Effector CD8-positive, alpha-beta T cell (primary cell): Measurements from ENCODE around the gene TMCC1.
"Not testable (repeated sequence)": the region's sequence is repeated elsewhere in the genome, so short reads cannot be mapped to it uniquely, and the experiment has no call there.

Source experiments
- DNase-seq: peaks from one replicate; lab custom pipeline; 2025; lab: John Stamatoyannopoulos, UW

Gene TMCC1

DNA sequence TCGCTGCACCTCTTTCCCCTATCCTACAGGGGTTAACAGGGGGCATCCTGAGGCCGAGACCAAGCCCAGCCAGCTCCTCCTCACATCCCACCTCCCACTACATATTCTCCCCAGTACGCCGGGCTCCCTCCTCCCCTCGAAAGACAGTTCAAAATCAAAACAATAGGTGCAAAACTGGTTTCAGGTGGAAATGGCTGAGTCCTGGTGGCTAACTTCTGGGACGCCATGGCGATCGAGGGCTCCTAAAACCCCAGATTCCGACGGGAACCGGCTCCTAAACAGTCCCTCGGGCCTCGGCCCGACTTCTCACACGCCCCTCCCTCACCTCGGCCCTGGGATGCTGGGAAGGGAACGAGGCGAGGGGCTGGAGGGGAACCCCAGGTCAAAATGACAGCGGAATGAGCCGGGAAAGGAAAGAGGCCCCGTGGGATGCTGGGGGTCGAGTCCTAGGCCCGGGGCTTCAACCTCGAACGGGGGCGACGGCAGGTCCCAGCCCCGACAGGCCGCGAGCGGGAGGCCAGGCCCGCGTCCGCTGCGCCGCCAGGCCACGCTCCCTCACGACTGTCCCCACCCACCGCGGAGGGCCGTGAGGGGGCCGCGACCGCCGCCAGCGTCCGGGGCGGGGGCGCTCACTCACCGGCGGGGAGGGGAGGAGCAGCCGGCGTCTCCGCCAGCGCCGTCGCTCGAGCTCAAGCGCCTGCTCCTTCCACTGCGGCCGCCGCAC, 492 bp downstream of the TMCC1 start:
- DNase-seq = peak; percentile 69

DNA sequence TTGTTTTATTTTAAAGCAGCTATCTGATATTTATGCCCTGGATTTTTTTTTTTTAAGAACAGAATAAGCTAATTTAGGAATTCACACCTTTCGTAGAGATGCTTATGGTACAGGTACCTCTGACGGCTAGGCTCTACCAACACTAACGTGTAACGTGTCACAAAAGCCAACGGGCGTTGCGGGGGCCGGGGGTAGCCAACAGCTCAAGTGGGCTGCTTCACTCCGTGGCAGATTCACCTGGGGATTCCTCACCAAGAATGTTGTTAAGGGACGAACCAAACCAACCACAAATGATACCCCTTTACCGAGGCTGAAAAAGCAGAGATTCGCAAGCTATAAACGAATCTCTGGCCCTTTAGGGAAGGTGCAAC, 1.0 kb downstream of the TMCC1 start:
- no peak for DNase-seq

- no peak for DNase-seq
Observed at GRCh38 chr3:129890891-129891290, 2.6 kb downstream of the TMCC1 start.

DNA sequence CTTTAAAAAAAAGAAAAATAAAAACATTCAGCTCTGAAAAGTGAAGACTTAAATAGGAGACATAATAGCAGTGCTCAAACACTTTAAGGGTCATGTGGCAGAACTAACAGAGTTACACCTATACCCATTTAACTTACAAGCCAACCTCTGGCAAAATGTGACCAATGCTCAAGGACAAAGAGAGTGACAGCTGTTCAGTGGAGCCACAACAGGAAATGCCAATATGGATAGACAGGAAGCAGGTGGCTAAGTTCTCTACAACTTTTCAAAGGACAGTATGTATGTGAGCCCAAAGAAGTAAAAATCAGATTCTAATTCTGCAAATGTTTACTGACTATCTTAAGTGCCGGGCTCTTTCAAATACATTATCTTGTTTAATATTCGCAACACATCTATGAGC, 3.4 kb downstream of the TMCC1 start:
- DNase-seq = no peak

DNA sequence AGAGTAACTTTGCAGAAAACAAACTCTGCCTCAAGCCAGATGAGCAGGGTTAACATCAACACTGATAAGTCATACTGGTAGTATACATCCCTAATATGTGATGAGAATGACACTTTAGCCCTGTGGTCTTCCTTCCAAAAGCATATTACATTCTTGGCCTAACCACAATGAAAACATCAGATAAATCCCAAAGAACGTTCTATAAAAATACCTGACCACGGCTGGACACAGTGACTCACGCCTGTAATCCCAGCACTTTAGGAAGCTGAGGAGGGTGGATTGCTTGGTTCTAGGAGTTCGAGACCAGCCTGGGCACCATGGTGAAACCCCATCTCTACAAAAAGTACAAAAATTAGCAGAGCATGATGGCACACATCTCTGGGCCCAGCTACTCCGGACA, 4.7 kb downstream of the TMCC1 start:
- DNase-seq = no peak

GRCh38 chr3:129881261-129881660, 12.2 kb downstream of the TMCC1 start:
- DNase-seq = no peak

- DNase-seq = no peak
Observed at GRCh38 chr3:129878355-129878754, 15.2 kb downstream of the TMCC1 start.

DNA sequence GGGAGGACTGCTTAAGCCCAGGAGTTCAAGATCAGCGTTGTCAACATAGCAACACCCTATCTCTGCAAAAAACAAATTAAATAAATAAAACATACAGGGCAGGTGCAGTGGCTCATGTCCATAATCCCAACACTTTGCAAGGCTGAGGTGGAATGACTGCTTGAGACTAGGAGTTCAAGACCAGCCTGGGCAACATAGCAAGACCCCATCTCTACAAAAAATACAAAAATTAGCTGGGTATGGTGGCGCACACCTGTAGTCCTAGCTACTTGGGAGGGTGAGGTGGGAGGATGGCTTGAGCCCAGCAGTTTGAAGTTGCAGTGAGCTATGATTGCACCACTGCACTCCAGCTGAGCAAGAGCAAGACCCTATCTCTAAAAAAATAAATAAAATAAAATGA, 19.0 kb downstream of the TMCC1 start:
- not testable (repeated sequence) for DNase-seq

DNA sequence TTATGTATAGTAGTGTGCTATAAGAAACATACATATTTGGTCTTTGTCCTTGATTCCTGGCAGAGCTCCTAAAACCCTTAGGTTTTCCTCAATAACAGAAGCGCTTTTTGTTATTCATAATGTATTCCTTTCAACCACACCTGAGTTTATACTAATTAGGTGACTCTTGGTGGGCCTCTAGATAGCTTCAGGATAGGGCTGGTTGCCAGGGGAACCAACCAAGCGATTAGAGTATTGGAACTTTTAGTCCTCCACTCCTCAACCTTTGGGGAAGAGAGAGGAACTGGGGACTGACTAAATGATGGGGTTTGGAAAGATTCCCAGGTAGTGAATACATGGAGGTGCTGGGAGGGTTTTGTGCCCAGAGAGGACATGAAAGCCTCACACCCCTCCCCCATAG, 24.6 kb downstream of the TMCC1 start:
- DNase-seq = no peak

DNA sequence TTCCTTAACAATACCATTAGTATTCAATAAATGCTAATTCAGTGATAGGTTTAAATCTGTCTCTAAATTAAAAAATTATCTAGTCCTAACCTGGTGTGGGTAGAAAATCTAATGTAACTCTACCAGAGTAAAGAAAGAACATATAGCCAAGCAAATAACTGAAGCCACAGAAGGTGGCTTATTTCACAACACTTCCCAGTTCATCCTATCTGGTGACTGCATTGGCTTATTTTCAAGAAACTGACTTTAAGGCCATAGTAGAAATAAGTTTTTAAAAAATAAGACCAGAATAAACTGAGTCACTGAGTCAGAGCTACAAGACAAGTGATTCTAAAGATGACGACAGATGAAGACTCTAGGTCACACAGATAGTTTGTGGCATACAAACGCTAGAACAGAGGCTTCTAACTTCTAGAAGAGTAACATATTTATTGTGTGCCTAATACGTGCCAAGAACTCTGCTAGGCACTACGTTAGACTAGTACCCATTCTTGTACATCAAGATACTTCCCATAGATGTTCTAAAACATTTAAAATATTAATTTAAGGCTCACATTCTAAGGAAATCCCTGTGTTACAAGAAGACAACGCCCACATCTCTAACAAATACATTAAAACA, 25.9 kb downstream of the TMCC1 start:
- DNase-seq = no peak

- no peak for DNase-seq
Observed at GRCh38 chr3:129865806-129866205, 27.7 kb downstream of the TMCC1 start.

DNA sequence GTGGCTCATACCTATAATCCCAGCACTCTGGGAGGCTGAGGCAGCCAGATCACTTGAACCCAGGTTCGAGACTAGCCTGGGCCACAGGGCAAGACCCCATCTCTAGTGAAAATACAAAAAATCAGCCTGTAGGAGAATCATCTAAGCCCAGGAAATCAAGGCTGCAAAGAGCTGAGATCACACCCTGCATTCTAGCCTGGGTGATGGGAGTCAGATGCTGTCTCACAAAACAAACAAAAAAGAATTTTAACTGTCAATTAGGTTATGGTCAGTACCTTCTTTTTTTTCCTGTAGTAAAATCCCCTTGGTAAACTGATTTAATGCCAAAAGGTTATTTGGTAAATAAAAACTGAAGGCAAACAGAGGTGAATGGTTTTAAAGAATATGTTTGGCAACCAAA, 29.0 kb downstream of the TMCC1 start:
- no peak for DNase-seq

DNA sequence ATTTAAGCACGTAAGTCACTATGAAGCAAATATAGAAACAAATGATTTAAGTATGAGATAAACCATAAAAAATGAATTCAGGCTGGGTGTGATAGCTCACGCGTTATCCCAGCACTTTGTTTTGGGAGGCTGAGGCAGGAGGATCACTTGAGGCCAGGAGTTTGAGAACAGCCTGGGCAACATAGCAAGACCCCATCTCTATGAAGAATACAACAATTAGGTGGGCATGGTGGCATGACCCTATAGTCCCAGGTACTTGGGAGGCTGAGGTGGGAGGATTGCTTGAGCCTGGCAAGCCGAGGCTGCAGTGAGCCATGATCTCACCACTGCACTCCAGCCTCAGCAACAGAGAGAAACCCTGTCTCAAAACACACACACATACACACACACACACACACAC, 34.2 kb downstream of the TMCC1 start:
- no peak for DNase-seq

DNA sequence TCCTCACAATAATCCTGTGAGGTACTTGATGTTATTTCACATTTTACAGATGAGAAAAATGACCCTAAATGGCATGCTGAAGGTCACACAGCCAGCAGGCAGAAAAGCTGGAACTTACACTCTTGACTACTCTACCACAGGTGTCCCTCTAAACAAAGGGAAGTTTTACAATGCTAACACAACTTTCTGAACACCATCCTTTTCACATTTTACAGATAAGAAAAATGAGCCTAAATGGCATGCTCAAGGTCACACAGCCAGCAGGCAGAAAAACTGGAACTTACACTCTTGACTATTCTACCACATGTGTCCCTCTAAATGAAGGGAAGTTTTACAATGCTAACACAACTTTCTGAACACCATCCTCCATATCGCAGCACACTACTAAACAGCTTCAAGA, 35.6 kb downstream of the TMCC1 start:
- DNase-seq = no peak

DNA sequence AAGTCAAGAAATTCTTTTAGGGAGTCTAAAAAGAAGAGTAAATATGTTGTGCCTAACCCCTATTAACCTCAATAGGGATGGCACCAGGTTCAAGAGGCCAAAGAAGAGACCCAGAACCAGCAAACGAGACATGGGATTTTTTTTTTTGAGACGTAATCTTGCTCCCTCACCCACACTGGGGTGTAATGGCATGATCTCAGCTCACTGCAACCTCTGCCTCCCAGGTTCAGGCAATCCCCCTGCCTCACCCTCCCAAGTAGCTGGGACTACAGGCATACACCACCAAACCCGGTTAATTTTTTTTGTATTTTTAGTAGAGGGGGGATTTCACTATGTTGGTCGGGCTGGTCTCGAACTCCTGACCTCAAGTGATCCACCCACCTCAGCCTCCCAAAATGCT, 36.7 kb downstream of the TMCC1 start:
- DNase-seq = not testable (repeated sequence)

- DNase-seq = no peak
Observed at GRCh38 chr3:129855832-129856419, 37.6 kb downstream of the TMCC1 start.

- no peak for DNase-seq
Observed at GRCh38 chr3:129855170-129855831, 38.2 kb downstream of the TMCC1 start.

DNA sequence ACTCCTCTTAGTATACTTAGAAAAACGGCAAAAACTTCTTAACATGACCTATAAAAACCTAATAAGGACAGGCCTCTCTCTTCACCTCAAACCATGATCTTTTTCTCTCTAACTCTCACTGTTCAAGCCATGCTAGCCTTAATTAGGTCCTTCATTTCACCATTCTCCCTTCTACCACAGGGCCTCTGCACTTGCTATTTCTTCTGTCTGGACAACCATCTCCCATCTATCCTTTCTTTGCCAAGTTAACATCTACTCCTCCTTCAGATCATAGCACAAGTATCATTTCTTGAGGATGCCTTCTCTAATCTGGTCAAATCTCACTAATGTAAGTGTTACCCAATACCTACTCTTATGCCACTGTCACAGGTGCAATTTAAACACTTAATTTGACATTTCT, 39.1 kb downstream of the TMCC1 start:
- DNase-seq = no peak

DNA sequence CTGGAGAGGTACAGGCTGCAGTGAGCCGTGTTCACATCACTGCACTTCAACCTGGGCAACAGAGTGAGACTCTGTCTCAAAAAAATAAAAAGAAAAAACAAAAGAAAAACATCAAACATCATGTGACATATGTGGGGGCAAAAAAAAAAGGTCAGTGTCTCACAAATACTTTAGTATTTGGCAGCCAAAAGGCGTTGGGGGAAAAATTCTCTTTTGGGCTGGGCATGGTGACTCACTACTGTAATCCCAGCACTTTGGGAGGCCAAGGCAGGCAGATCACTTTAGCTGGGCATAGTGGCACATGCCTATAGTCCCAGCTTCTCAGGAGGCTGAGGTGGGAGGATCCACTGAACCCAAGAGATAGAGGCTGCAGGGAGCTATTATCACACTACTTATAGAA, 47.6 kb downstream of the TMCC1 start:
- no peak for DNase-seq

DNA sequence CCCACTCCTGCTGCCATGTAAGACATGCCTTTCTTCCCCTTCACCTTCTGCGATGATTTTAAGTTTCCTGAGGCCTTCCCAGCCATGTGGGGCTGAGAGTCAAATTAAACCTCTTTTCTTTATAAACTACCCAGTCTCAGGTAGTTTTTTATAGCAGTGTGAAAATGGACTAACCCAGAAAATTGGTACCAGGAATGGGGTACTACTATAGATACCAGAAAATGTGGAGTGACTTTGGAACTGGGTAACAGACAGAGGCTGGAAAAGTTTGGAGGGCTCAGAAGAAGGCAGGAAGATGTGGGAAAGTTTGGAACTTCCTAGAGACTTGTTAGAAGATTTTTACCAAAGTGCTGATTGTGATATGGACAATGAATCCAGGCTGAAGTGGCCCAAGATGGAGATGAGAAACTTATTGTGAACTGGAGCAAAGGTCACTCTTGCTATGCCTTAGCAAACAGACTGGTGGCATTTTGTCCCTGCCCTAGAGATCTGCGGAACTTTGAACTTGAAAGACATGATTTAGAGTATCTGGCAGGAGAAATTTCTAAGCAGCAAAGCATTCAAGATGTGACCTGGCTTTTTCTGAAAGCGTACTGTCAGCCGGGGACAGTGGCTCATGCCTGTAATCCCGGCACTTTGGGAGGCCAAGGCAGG, 52.7 kb downstream of the TMCC1 start:
- DNase-seq = no peak

GRCh38 chr3:129838086-129838485, 55.4 kb downstream of the TMCC1 start:
- DNase-seq = no peak

DNA sequence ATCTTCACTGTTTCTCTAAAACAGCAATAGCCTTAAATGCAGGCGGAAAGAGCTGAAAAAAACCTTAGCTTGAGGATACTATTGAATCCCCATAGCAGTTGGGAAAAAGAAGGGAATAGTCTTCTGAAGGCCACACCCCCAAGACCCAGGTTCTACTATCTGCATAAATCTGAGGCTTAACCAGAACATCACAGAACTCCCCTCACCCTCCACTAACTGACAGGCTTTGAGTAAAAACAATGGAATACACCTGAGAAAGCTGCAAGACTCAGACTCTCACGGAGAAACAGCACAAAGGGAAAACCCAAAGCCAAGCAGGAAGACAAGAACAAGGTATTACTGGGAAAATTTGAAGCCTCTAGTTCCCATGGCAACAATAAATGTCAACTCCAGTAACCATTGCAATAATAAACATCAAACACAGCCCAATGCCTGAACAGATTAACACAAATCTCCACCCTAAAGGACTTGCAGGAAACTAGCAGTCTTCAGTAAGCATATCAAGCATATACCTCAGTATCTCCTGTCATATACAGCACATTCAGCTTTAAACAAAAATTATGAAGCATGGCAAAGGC, 56.4 kb downstream of the TMCC1 start:
- no peak for DNase-seq
